Measurements from ENCODE around the gene CACNB4.

GRCh38 chr2:151906633-151906998 lies 192.2 kb downstream of the CACNB4 start:
- TF ChIP-seq CTCF (IDR thresholded peaks at IDR 0.05 in 2 of 3, conservative IDR thresholded peaks at IDR 0.05 in 1 of 3; ENCODE audit: borderline replicate concordance in 1 of 3, insufficient read depth in 1 of 3, low read depth in 2 of 3, low read length in 2 of 3) (no peak), EZH2 (IDR thresholded peaks at IDR 0.05) (no peak), YY1 (IDR thresholded peaks at IDR 0.05; ENCODE audit: extremely low read depth, insufficient replicate concordance, low read depth, low read length) (no peak), POLR2A (IDR thresholded peaks at IDR 0.05; ENCODE audit: borderline replicate concordance, extremely low read depth, insufficient read depth, insufficient read length) (no peak), RAD21 (IDR thresholded peaks at IDR 0.05; ENCODE audit: low read depth) (no peak), JUND (IDR thresholded peaks at IDR 0.05) (no peak), EZH2phosphoT487 (IDR thresholded peaks at IDR 0.05; ENCODE audit: borderline replicate concordance) (no peak), TCF7L2 (IDR thresholded peaks at IDR 0.05; ENCODE audit: borderline replicate concordance, extremely low read depth, insufficient read depth, insufficient read length) (no peak), CEBPB (IDR thresholded peaks at IDR 0.05; ENCODE audit: low read depth) (no peak), FOSL1 (IDR thresholded peaks at IDR 0.05; ENCODE audit: low read depth) (no peak), SIN3A (IDR thresholded peaks at IDR 0.05; ENCODE audit: low read depth) (no peak), MAX (IDR thresholded peaks at IDR 0.05) (no peak), ATF3 (IDR thresholded peaks at IDR 0.05) (no peak), SP1 (IDR thresholded peaks at IDR 0.05; ENCODE audit: low read depth) (no peak)

All from HCT116 (cell line).